Loucy (cell line): ENCODE results near the gene LTBP4.
A peak's percentile ranks its signal among the peaks of the same experiment; 100 is the strongest.

Source experiments
- H2AFZ ChIP-seq: fragments of 200-600 bp; sonication (generic); 2 replicates; pipeline ENCODE4 v1.6.0; 2016; ENCODE audit warnings: antibody characterized with exemption, mild to moderate bottlenecking, low read length, moderate library complexity
- H3F3A ChIP-seq: fragments of 200-600 bp; 2 replicates; pipeline ENCODE4 v1.6.0; 2016; ENCODE audit warnings: antibody characterized with exemption, low read depth, mild to moderate bottlenecking
- H3K27me3 ChIP-seq: fragments of 200-600 bp; sonication (generic); 2 replicates; pipeline ENCODE4 v1.6.1; 2014; ENCODE audit warnings: low read length, mild to moderate bottlenecking; ENCODE audit not compliant: insufficient read depth, poor library complexity, severe bottlenecking
- H3K36me3 ChIP-seq: fragments of 200-600 bp; sonication (generic); 2 replicates; pipeline ENCODE4 v1.6.1; 2016; ENCODE audit warnings: low read length; ENCODE audit not compliant: insufficient read depth
- H3K4me1 ChIP-seq: fragments of 200-600 bp; sonication (generic); 2 replicates; pipeline ENCODE4 v1.5.1; 2014; ENCODE audit warnings: low read length, mild to moderate bottlenecking; ENCODE audit not compliant: insufficient read depth, poor library complexity, severe bottlenecking
- H3K4me2 ChIP-seq: fragments of 200-600 bp; sonication (generic); 2 replicates; pipeline ENCODE4 v1.6.0; 2014; ENCODE audit warnings: antibody characterized with exemption, low read length, low read depth, mild to moderate bottlenecking; ENCODE audit not compliant: poor library complexity, severe bottlenecking
- H3K4me3 ChIP-seq: fragments of 200-600 bp; sonication (generic); 2 replicates; pipeline ENCODE4 v1.5.1; 2014; ENCODE audit warnings: low read length, mild to moderate bottlenecking, mixed read lengths; ENCODE audit not compliant: poor library complexity, severe bottlenecking
- H3K79me2 ChIP-seq: fragments of 200-600 bp; sonication (generic); 2 replicates; pipeline ENCODE4 v1.6.1; 2014; ENCODE audit warnings: low read length; ENCODE audit not compliant: insufficient read depth
- H3K9ac ChIP-seq: fragments of 200-600 bp; sonication (generic); 2 replicates; pipeline ENCODE4 v1.6.0; 2014; ENCODE audit warnings: mild to moderate bottlenecking, low read depth, low read length, moderate library complexity; ENCODE audit not compliant: poor library complexity, severe bottlenecking
- H3K9me2 ChIP-seq: fragments of 200-600 bp; sonication (generic); replicated peaks from 2 replicates; pipeline ENCODE4 v1.6.1; 2016; ENCODE audit warnings: low read depth, low read length, mixed read lengths
- H3K9me3 ChIP-seq: fragments of 200-600 bp; sonication (generic); 2 replicates; pipeline ENCODE4 v1.6.1; 2014; ENCODE audit warnings: mild to moderate bottlenecking, antibody characterized with exemption, low read length, low read depth; ENCODE audit not compliant: insufficient read depth
- H4K20me1 ChIP-seq: fragments of 200-600 bp; sonication (generic); 2 replicates; pipeline ENCODE4 v1.6.0; 2014; ENCODE audit warnings: antibody characterized with exemption, low read length, mild to moderate bottlenecking; ENCODE audit not compliant: insufficient read depth, poor library complexity, severe bottlenecking
- EZH2phosphoT487 ChIP-seq: fragments of 200-600 bp; IDR thresholded peaks from 2 replicates; pipeline ENCODE4 v1.6.1; 2018; ENCODE audit warnings: antibody characterized with exemption, mild to moderate bottlenecking, moderate library complexity, borderline replicate concordance
- TF ChIP-seq, protein P1 (sequence below): fragments of 200-600 bp; sonication (generic); conservative IDR thresholded peaks from 2 replicates; pipeline ENCODE4 v1.5.1; 2014; ENCODE audit warnings: mild to moderate bottlenecking, antibody characterized with exemption, low read length

LTBP4 gene

DNA sequence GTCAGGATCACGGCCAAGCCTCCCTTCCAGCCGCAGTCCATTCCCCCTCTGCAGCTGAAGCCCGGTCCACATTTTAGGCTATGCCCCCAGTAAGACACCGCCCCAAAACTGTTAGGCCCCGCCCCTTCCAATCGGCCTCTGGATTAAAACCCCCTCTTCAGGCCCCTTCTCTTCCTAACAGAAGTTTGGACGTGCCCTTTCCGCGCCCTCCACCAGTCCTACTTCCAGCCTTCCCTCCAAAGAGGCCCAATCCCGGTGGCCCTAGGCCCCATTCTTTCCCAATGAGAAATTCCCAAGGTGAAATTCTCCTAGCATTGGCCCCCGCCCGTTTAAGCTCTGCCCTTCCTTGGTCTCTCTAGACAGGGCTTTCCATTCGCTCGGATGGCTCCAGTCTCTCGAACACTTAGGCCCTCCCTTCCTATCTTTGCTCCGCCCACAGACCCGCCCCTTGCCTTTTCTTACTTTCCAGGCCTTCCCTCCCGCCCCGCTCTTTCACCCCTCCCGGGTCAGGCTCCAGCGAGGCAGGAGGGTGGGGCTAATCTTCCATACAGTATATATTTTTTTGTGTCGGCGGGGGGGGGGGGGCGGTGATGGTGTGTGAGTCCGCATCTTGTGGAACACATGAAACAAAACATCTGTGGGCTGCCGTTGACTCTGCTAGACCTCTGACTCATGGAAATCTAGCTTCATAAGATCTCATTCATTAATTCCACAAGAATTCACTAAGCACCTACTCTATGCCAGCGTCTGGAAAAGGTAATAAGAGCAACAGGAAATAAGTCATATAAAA, 13.6 kb downstream of the LTBP4 start:
- Histone ChIP-seq H3K9me3 (no peaks in the 10 kb centered on the region), H3K9ac (peak overlapping the region; percentile 78), H3K27me3 (no peaks in the 10 kb centered on the region), H3K4me3 (peak overlapping the region; percentile 80), H3K4me1 (peaks cover 12% of the 10 kb centered on the region), H2AFZ (peak overlapping the region; percentile 86; the same call in 1 of the 2 replicates), H3K36me3 (peaks cover 7% of the 10 kb centered on the region; the same call in 1 of the 2 replicates), H3K4me2 (peak overlapping the region; percentile 100), H3K9me2 (no peaks in the 10 kb centered on the region), H4K20me1 (peaks cover 12% of the 10 kb centered on the region), H3K79me2 (no peaks in the 10 kb centered on the region), H3F3A (no peaks in the 10 kb centered on the region)
- TF ChIP-seq, protein P1, sequence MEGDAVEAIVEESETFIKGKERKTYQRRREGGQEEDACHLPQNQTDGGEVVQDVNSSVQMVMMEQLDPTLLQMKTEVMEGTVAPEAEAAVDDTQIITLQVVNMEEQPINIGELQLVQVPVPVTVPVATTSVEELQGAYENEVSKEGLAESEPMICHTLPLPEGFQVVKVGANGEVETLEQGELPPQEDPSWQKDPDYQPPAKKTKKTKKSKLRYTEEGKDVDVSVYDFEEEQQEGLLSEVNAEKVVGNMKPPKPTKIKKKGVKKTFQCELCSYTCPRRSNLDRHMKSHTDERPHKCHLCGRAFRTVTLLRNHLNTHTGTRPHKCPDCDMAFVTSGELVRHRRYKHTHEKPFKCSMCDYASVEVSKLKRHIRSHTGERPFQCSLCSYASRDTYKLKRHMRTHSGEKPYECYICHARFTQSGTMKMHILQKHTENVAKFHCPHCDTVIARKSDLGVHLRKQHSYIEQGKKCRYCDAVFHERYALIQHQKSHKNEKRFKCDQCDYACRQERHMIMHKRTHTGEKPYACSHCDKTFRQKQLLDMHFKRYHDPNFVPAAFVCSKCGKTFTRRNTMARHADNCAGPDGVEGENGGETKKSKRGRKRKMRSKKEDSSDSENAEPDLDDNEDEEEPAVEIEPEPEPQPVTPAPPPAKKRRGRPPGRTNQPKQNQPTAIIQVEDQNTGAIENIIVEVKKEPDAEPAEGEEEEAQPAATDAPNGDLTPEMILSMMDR = no peak
- no peak for TF ChIP-seq EZH2phosphoT487

DNA sequence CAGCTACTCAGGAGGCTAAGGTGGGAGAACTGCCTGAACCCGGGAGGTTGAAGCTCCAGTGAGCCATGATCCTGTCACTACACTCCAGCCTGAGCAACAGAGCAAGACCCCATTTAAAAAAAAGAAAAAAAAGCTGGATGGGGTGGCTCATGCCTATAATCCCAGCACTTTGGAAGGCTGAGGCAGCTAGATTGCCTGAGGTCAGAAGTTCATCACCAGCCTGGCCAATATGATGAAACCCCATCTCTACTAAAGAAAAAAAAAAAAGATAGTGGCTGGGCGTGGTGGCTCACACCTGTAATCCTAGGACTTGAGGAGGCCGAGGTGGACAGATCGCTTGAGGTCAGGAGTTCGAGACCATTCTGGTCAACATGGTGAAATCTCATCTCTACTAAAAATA, 15.0 kb downstream of the LTBP4 start:
- no peaks in the 10 kb centered on the region for H3K27me3 ChIP-seq
- TF ChIP-seq, protein P1 = no peak
- no peak for TF ChIP-seq EZH2phosphoT487
- no peaks in the 10 kb centered on the region for H3F3A ChIP-seq
- no peaks in the 10 kb centered on the region for H3K79me2 ChIP-seq
- no peak overlapping the region for H3K9ac ChIP-seq
- H3K9me2 ChIP-seq = no peaks in the 10 kb centered on the region
- H3K36me3 ChIP-seq = peaks cover 8% of the 10 kb centered on the region; the same call in 1 of the 2 replicates
- H3K4me1 ChIP-seq = peaks cover 12% of the 10 kb centered on the region
- no peaks in the 10 kb centered on the region for H3K9me3 ChIP-seq
- H4K20me1 ChIP-seq = peaks cover 12% of the 10 kb centered on the region
- H3K4me2 ChIP-seq = no peak overlapping the region
- no peak overlapping the region for H2AFZ ChIP-seq
- no peak overlapping the region for H3K4me3 ChIP-seq

DNA sequence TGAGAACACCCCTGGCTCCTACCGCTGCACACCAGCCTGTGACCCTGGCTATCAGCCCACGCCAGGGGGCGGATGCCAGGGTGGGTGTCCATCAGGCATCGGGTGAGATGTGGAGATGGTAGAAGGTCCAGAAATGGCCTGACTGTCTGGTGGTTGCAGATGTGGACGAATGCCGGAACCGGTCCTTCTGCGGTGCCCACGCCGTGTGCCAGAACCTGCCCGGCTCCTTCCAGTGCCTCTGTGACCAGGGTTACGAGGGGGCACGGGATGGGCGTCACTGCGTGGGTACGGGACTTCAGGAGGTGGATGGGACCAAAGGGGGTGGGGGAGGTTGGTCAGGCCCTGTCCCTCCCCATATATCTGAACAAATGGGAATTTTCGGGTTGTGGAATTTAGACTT, 15.8 kb downstream of the LTBP4 start:
- H3K9ac ChIP-seq = no peak overlapping the region

More for the DNA sequence above, 15.8 kb downstream of the LTBP4 start:
- Histone ChIP-seq H3K4me1 (peaks cover 12% of the 10 kb centered on the region), H3K27me3 (no peaks in the 10 kb centered on the region), H4K20me1 (peaks cover 12% of the 10 kb centered on the region), H3K9me2 (no peaks in the 10 kb centered on the region), H3K4me2 (no peak overlapping the region), H3K36me3 (peaks cover 8% of the 10 kb centered on the region; the same call in 1 of the 2 replicates), H3K9me3 (no peaks in the 10 kb centered on the region), H3K4me3 (no peak overlapping the region), H3F3A (no peaks in the 10 kb centered on the region), H3K79me2 (no peaks in the 10 kb centered on the region), H2AFZ (no peak overlapping the region)
- TF ChIP-seq, protein P1 = no peak
- no peak for TF ChIP-seq EZH2phosphoT487
